Thymus (tissue), 11 donors: ENCODE data around the gene MAPK8IP3. TPM values are rescaled to one million over a fixed set of nuclear protein-coding genes. Genes with fewer than 3 reads are reported as not detected.

Source experiments
- DNase-seq, 9 donors: peaks; one replicate each; pipeline ENCODE4 v3.0.0-alpha.2; 2013; ENCODE audit warnings: low spot score in 9 of 9, low read depth in 6 of 9, missing footprints in 1 of 9
- H3K27ac ChIP-seq, 2 donors: one replicate each; pipeline ENCODE4 v1.5.1; 2013; ENCODE audit warnings: control low read depth in 1 of 2, low read depth in 1 of 2, low read length in 1 of 2, mild to moderate bottlenecking in 1 of 2, moderate library complexity in 1 of 2
- H3K27me3 ChIP-seq, 2 donors: one replicate each; pipeline ENCODE4 v1.5.1; 2013; ENCODE audit warnings: low read length in 1 of 2; ENCODE audit not compliant: control insufficient read depth in 2 of 2, insufficient read depth in 1 of 2
- H3K36me3 ChIP-seq, 2 donors: one replicate each; pipeline ENCODE4 v1.5.1; 2013; ENCODE audit warnings: low read length in 1 of 2, mild to moderate bottlenecking in 1 of 2, moderate library complexity in 1 of 2; ENCODE audit not compliant: control insufficient read depth in 2 of 2, insufficient read depth in 2 of 2
- H3K4me1 ChIP-seq, 2 donors: one replicate each; pipeline ENCODE4 v1.5.1; 2013; ENCODE audit warnings: low read length in 2 of 2; ENCODE audit not compliant: control insufficient read depth in 2 of 2, insufficient read depth in 2 of 2
- H3K4me3 ChIP-seq, 2 donors: one replicate each; pipeline ENCODE4 v1.5.1; 2013; ENCODE audit warnings: low read length in 2 of 2, control low read depth in 1 of 2, mild to moderate bottlenecking in 1 of 2
- H3K9me3 ChIP-seq, 2 donors: one replicate each; pipeline ENCODE4 v1.5.1; 2013; ENCODE audit warnings: low read length in 1 of 2, mild to moderate bottlenecking in 1 of 2; ENCODE audit not compliant: control insufficient read depth in 2 of 2, insufficient read depth in 1 of 2
- WGBS: extraction: QIAGEN DNeasy Blood & Tissue Kit; methylation state at CpG from one replicate; pipeline ENCODE4 v1.1.7; 2013; 5-methylcytosine and 5-hydroxymethylcytosine counted together
- polyA plus RNA-seq: library from polyadenylated mRNA; stranded (reverse); fragments of 200-250 nt; gene quantifications from one replicate; pipeline ENCODE4 v1.2.3, GENCODE V29; 2013
- total RNA-seq: library from RNA; stranded (reverse); fragments of 120-200 nt; gene quantifications from one replicate; pipeline ENCODE4 v1.2.4, GENCODE V29; 2013
- donor health status: healthy.

Gene MAPK8IP3
- total and polyA plus RNA-seq, 2 donors: 36.0 to 129 TPM

- Histone ChIP-seq H3K36me3 (peaks cover 56 to 61% of the 10 kb centered on the region in 2 donors), H3K9me3 (peaks cover 0 to 1% of the 10 kb centered on the region in 2 donors), H3K4me1 (peaks cover 14 to 19% of the 10 kb centered on the region in 2 donors), H3K4me3 (peak overlapping the region; percentile 57 to 88), H3K27ac (no peak overlapping the region), H3K27me3 (no peaks in the 10 kb centered on the region)
- DNase-seq: no peak
- 86% methylated on average over 20 of the region's 20 CpGs for WGBS
Observed at GRCh38 chr16:1781254-1781653, 75.3 kb downstream of the MAPK8IP3 start.

GRCh38 chr16:1781758-1782407 is 75.9 kb downstream of the MAPK8IP3 start:
- Histone ChIP-seq H3K36me3 (peaks cover 54 to 61% of the 10 kb centered on the region in 2 donors), H3K4me1 (peaks cover 14 to 19% of the 10 kb centered on the region in 2 donors), H3K27ac (peak overlapping the region; percentile 24 to 87), H3K27me3 (no peaks in the 10 kb centered on the region), H3K9me3 (peaks cover 0 to 1% of the 10 kb centered on the region in 2 donors), H3K4me3 (peak overlapping the region; percentile 57 to 88)
- WGBS: 1% methylated on average over 69 of the region's 70 CpGs
- peak in 3 of 9 donors; percentile 17 to 49 (median 26) for DNase-seq

GRCh38 chr16:1782408-1783264 is 76.6 kb downstream of the MAPK8IP3 start, which contains the start of the genes NUBP2 and SPSB3:
Gene NUBP2 (plus strand): TSS chr16:1782960. CDS start chr16:1783021, 61 bp downstream.
Gene SPSB3 (minus strand): TSS chr16:1782571. CDS start chr16:1781483, 1,088 bp downstream.
- peaks cover 14 to 19% of the 10 kb centered on the region in 2 donors for H3K4me1 ChIP-seq
- H3K4me3 ChIP-seq: peak within 1 kb of the TSS; percentile 57 to 88
- H3K9me3 ChIP-seq: peaks cover 0 to 1% of the 10 kb centered on the region in 2 donors
- DNase-seq: peak; percentile 92 to 99 (median 99)
- H3K27me3 ChIP-seq: no peaks in the 10 kb centered on the region
- H3K27ac ChIP-seq: peak within 1 kb of the TSS; percentile 55 to 87
- WGBS: under 1% methylated on average over 102 of the region's 102 CpGs
- peaks cover 53 to 61% of the 10 kb centered on the region in 2 donors for H3K36me3 ChIP-seq

- Histone ChIP-seq H3K27me3 (no peaks in the 10 kb centered on the region), H3K4me1 (peaks cover 14 to 19% of the 10 kb centered on the region in 2 donors), H3K4me3 (no peak overlapping the region), H3K27ac (no peak overlapping the region), H3K36me3 (peaks cover 53 to 61% of the 10 kb centered on the region in 2 donors), H3K9me3 (peaks cover 0 to 1% of the 10 kb centered on the region in 2 donors)
- DNase-seq: no peak
- WGBS: 98% methylated on average over 26 of the region's 26 CpGs
Observed at GRCh38 chr16:1784977-1785845, 79.2 kb downstream of the MAPK8IP3 start.

GRCh38 chr16:1785846-1786170 is 79.8 kb downstream of the MAPK8IP3 start:
- Histone ChIP-seq H3K27me3 (no peaks in the 10 kb centered on the region), H3K9me3 (peaks cover 0 to 1% of the 10 kb centered on the region in 2 donors), H3K4me1 (peaks cover 14 to 18% of the 10 kb centered on the region in 2 donors), H3K36me3 (peaks cover 49 to 61% of the 10 kb centered on the region in 2 donors), H3K27ac (no peak overlapping the region), H3K4me3 (no peak overlapping the region)
- 97% methylated on average over 14 of the region's 14 CpGs for WGBS
- no peak for DNase-seq

- Histone ChIP-seq H3K27ac (no peak overlapping the region), H3K36me3 (peaks cover 50 to 63% of the 10 kb centered on the region in 2 donors), H3K9me3 (peaks cover 0 to 1% of the 10 kb centered on the region in 2 donors), H3K4me3 (no peak overlapping the region), H3K27me3 (no peaks in the 10 kb centered on the region), H3K4me1 (peaks cover 9 to 12% of the 10 kb centered on the region in 2 donors)
- WGBS: 94% methylated on average over 51 of the region's 51 CpGs
- DNase-seq: peak in 1 of 9 donors; percentile 2
Observed at GRCh38 chr16:1786242-1787055, 80.5 kb downstream of the MAPK8IP3 start.

GRCh38 chr16:1787056-1787321 is 81.0 kb downstream of the MAPK8IP3 start:
- Histone ChIP-seq H3K4me1 (peaks cover 7 to 8% of the 10 kb centered on the region in 2 donors), H3K27ac (peak overlapping the region in 1 of 2 donors; percentile 2), H3K9me3 (peaks cover 0 to 1% of the 10 kb centered on the region in 2 donors), H3K4me3 (no peak overlapping the region), H3K36me3 (peaks cover 51 to 68% of the 10 kb centered on the region in 2 donors), H3K27me3 (no peaks in the 10 kb centered on the region)
- WGBS: 96% methylated on average over 6 of the region's 6 CpGs
- DNase-seq: no peak
